Measurements from ENCODE around the gene LY6G6C.
A peak's percentile ranks its signal among the peaks of the same experiment; 100 is the strongest.

The LY6G6C gene

GRCh38 chr6:31689249-31690110 is 32.1 kb downstream of the LY6G6C start:
- Histone ChIP-seq H3K9me3 (ENCODE audit: severe bottlenecking) (no peaks in the 10 kb centered on the region), H3K4me3 (ENCODE audit: severe bottlenecking) (no peak overlapping the region), H3K27ac (ENCODE audit: poor library complexity, severe bottlenecking) (no peak overlapping the region), H3K4me1 (ENCODE audit: insufficient read depth, poor library complexity, severe bottlenecking) (no peaks in the 10 kb centered on the region), H3K27me3 (ENCODE audit: insufficient read depth, poor library complexity, severe bottlenecking) (no peaks in the 10 kb centered on the region), H3K36me3 (ENCODE audit: low read depth) (peaks cover 31% of the 10 kb centered on the region)
- DNase-seq (ENCODE audit: low spot score) (no peak), ATAC-seq (ENCODE audit: low read depth) (no peak)
- peak; percentile 23 for TF ChIP-seq CTCF (IDR thresholded peaks at IDR 0.05; ENCODE audit: poor library complexity, severe bottlenecking)

- DNase-seq (ENCODE audit: low spot score), result no peak
- no peaks in the 10 kb centered on the region for H3K27me3 ChIP-seq (ENCODE audit: insufficient read depth, poor library complexity, severe bottlenecking)
- no peaks in the 10 kb centered on the region for H3K9me3 ChIP-seq (ENCODE audit: severe bottlenecking)
- H3K4me3 ChIP-seq (ENCODE audit: severe bottlenecking), result no peak overlapping the region
- no peak overlapping the region for H3K27ac ChIP-seq (ENCODE audit: poor library complexity, severe bottlenecking)
- no peak for TF ChIP-seq CTCF (IDR thresholded peaks at IDR 0.05; ENCODE audit: poor library complexity, severe bottlenecking)
- H3K36me3 ChIP-seq (ENCODE audit: low read depth), result peaks cover 31% of the 10 kb centered on the region
- ATAC-seq (ENCODE audit: low read depth), result no peak
- no peaks in the 10 kb centered on the region for H3K4me1 ChIP-seq (ENCODE audit: insufficient read depth, poor library complexity, severe bottlenecking)
These were observed 33.5 kb downstream of the LY6G6C start for GRCh38 chr6:31687860-31688693.

DNA sequence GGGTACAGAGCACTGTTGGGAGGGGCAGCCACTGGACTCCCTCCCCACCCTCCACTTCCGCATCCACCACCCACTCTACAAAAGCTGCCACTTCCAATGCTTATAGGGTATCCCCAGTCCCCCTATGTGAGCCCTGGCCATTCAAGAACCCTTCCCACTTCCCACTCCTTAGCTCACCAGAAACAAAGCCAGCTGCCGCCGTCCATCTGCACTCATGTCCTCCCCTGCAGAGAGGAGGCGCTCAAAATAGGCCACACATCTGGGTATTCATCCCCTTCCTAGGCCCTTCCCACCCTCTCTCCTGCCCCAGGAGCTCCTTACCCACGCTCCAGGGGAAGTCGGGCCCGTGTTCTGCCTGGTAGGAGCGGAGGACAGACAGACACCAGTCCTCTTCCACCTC is 34.2 kb downstream of the LY6G6C start:
- ATAC-seq (ENCODE audit: low read depth) (no peak), DNase-seq (ENCODE audit: low spot score) (no peak)
- H3K27ac ChIP-seq (ENCODE audit: poor library complexity, severe bottlenecking), result no peak overlapping the region
- no peaks in the 10 kb centered on the region for H3K4me1 ChIP-seq (ENCODE audit: insufficient read depth, poor library complexity, severe bottlenecking)
- no peak for TF ChIP-seq CTCF (IDR thresholded peaks at IDR 0.05; ENCODE audit: poor library complexity, severe bottlenecking)
- H3K36me3 ChIP-seq (ENCODE audit: low read depth), result peaks cover 28% of the 10 kb centered on the region
- no peaks in the 10 kb centered on the region for H3K9me3 ChIP-seq (ENCODE audit: severe bottlenecking)
- no peak overlapping the region for H3K4me3 ChIP-seq (ENCODE audit: severe bottlenecking)
- no peaks in the 10 kb centered on the region for H3K27me3 ChIP-seq (ENCODE audit: insufficient read depth, poor library complexity, severe bottlenecking)

GRCh38 chr6:31686483-31686882 is 35.1 kb downstream of the LY6G6C start:
- ATAC-seq (ENCODE audit: low read depth), result no peak
- Histone ChIP-seq H3K4me3 (ENCODE audit: severe bottlenecking) (no peak overlapping the region), H3K9me3 (ENCODE audit: severe bottlenecking) (no peaks in the 10 kb centered on the region), H3K4me1 (ENCODE audit: insufficient read depth, poor library complexity, severe bottlenecking) (no peaks in the 10 kb centered on the region), H3K27ac (ENCODE audit: poor library complexity, severe bottlenecking) (no peak overlapping the region), H3K27me3 (ENCODE audit: insufficient read depth, poor library complexity, severe bottlenecking) (no peaks in the 10 kb centered on the region), H3K36me3 (ENCODE audit: low read depth) (peaks cover 22% of the 10 kb centered on the region)
- no peak for TF ChIP-seq CTCF (IDR thresholded peaks at IDR 0.05; ENCODE audit: poor library complexity, severe bottlenecking)
- DNase-seq (ENCODE audit: low spot score), result no peak

All from RWPE2 (cell line).